ENCODE data around the gene PGAM5.

The PGAM5 gene

GRCh38 chr12:132730353-132730752 is 19.7 kb downstream of the PGAM5 start:
- no peaks in the 10 kb centered on the region for H3K79me2 ChIP-seq (ENCODE audit: insufficient read depth, low read length)
- peaks cover 42% of the 10 kb centered on the region for H3K36me3 ChIP-seq (ENCODE audit: low read length)
- peaks cover 2% of the 10 kb centered on the region; the same call in 1 of the 2 replicates for H4K20me1 ChIP-seq (ENCODE audit: low read depth, low read length)
- H3K9me2 ChIP-seq (replicated peaks; ENCODE audit: insufficient read depth, low read length) = no peaks in the 10 kb centered on the region
- H2AFZ ChIP-seq (ENCODE audit: low read depth, low read length, severe bottlenecking) = no peak overlapping the region
- no peaks in the 10 kb centered on the region for H3K27me3 ChIP-seq (ENCODE audit: low read length)
- H3K9me3 ChIP-seq (ENCODE audit: insufficient read depth, low read length) = no peaks in the 10 kb centered on the region
- no peak for TF ChIP-seq EZH2phosphoT487 (conservative IDR thresholded peaks at IDR 0.05; ENCODE audit: low read length)
- TF ChIP-seq CTCF (IDR thresholded peaks at IDR 0.05; ENCODE audit: insufficient read depth, low read length, poor library complexity, severe bottlenecking) = no peak
- H3K4me2 ChIP-seq (ENCODE audit: low read depth, low read length, poor library complexity, severe bottlenecking) = no peak overlapping the region
- H3K9ac ChIP-seq (ENCODE audit: low read length) = no peak overlapping the region
- no peak overlapping the region for H3K4me3 ChIP-seq (ENCODE audit: insufficient read depth, low read length, poor library complexity, severe bottlenecking)
- H3K27ac ChIP-seq (ENCODE audit: low read depth, low read length) = no peak overlapping the region
- peaks cover 16% of the 10 kb centered on the region for H3F3A ChIP-seq (ENCODE audit: insufficient read depth)

- H3K9me3 ChIP-seq (ENCODE audit: insufficient read depth, low read length) = no peaks in the 10 kb centered on the region
- no peaks in the 10 kb centered on the region for H3K9me2 ChIP-seq (replicated peaks; ENCODE audit: insufficient read depth, low read length)
- H3K4me3 ChIP-seq (ENCODE audit: insufficient read depth, low read length, poor library complexity, severe bottlenecking) = no peak overlapping the region
- no peak overlapping the region for H3K9ac ChIP-seq (ENCODE audit: low read length)
- peaks cover 35% of the 10 kb centered on the region; the same call in 1 of the 2 replicates for H3K36me3 ChIP-seq (ENCODE audit: low read length)
- no peak overlapping the region for H3K4me2 ChIP-seq (ENCODE audit: low read depth, low read length, poor library complexity, severe bottlenecking)
- no peaks in the 10 kb centered on the region for H3K27me3 ChIP-seq (ENCODE audit: low read length)
- H3K79me2 ChIP-seq (ENCODE audit: insufficient read depth, low read length) = no peaks in the 10 kb centered on the region
- no peak overlapping the region for H3K27ac ChIP-seq (ENCODE audit: low read depth, low read length)
- peaks cover 8% of the 10 kb centered on the region; the same call in 1 of the 2 replicates for H3F3A ChIP-seq (ENCODE audit: insufficient read depth)
- H2AFZ ChIP-seq (ENCODE audit: low read depth, low read length, severe bottlenecking) = no peak overlapping the region
- H4K20me1 ChIP-seq (ENCODE audit: low read depth, low read length) = no peaks in the 10 kb centered on the region
- TF ChIP-seq CTCF (IDR thresholded peaks at IDR 0.05; ENCODE audit: insufficient read depth, low read length, poor library complexity, severe bottlenecking) = no peak
- no peak for TF ChIP-seq EZH2phosphoT487 (conservative IDR thresholded peaks at IDR 0.05; ENCODE audit: low read length)
These were observed 20.9 kb downstream of the PGAM5 start for GRCh38 chr12:132731574-132731973.

- peaks cover 33% of the 10 kb centered on the region for H3K36me3 ChIP-seq (ENCODE audit: low read length)
- H2AFZ ChIP-seq (ENCODE audit: low read depth, low read length, severe bottlenecking) = no peak overlapping the region
- no peak overlapping the region for H3K4me2 ChIP-seq (ENCODE audit: low read depth, low read length, poor library complexity, severe bottlenecking)
- no peak overlapping the region for H3K4me3 ChIP-seq (ENCODE audit: insufficient read depth, low read length, poor library complexity, severe bottlenecking)
- H3K9me3 ChIP-seq (ENCODE audit: insufficient read depth, low read length) = no peaks in the 10 kb centered on the region
- no peaks in the 10 kb centered on the region for H4K20me1 ChIP-seq (ENCODE audit: low read depth, low read length)
- no peaks in the 10 kb centered on the region for H3K27me3 ChIP-seq (ENCODE audit: low read length)
- no peaks in the 10 kb centered on the region for H3K9me2 ChIP-seq (replicated peaks; ENCODE audit: insufficient read depth, low read length)
- no peaks in the 10 kb centered on the region for H3K79me2 ChIP-seq (ENCODE audit: insufficient read depth, low read length)
- no peak overlapping the region for H3K27ac ChIP-seq (ENCODE audit: low read depth, low read length)
- H3K9ac ChIP-seq (ENCODE audit: low read length) = no peak overlapping the region
- TF ChIP-seq CTCF (IDR thresholded peaks at IDR 0.05; ENCODE audit: insufficient read depth, low read length, poor library complexity, severe bottlenecking) (no peak), EZH2phosphoT487 (conservative IDR thresholded peaks at IDR 0.05; ENCODE audit: low read length) (no peak)
- H3F3A ChIP-seq (ENCODE audit: insufficient read depth) = peaks cover 4% of the 10 kb centered on the region; the same call in 1 of the 2 replicates
These were observed 23.6 kb downstream of the PGAM5 start for GRCh38 chr12:132734206-132734605.

Data from SU-DHL-6 (cell line).